ENCODE measurements around the gene MYADM. TPM values are rescaled to one million over a fixed set of nuclear protein-coding genes. Genes with fewer than 3 reads are reported as not detected.

Gene MYADM
- polyA plus RNA-seq, 1 donor from 2014 or later = 47.0 TPM

DNA sequence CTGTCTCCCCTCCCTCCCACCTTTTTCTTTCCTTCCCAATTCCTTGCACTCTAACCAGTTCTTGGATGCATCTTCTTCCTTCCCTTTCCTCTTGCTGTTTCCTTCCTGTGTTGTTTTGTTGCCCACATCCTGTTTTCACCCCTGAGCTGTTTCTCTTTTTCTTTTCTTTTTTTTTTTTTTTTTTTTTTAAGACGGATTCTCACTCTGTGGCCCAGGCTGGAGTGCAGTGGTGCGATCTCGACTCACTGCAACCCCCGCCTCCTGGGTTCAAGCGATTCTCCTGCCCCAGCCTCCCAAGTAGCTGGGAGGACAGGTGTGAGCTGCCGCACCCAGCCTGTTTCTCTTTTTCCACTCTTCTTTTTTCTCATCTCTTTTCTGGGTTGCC is 6.9 kb downstream of the MYADM start:
- H3K27me3 Mint-ChIP-seq = no peaks in the 10 kb centered on the region
- peak overlapping the region; percentile 75 to 92 (median 87) for H3K27ac Mint-ChIP-seq

DNA sequence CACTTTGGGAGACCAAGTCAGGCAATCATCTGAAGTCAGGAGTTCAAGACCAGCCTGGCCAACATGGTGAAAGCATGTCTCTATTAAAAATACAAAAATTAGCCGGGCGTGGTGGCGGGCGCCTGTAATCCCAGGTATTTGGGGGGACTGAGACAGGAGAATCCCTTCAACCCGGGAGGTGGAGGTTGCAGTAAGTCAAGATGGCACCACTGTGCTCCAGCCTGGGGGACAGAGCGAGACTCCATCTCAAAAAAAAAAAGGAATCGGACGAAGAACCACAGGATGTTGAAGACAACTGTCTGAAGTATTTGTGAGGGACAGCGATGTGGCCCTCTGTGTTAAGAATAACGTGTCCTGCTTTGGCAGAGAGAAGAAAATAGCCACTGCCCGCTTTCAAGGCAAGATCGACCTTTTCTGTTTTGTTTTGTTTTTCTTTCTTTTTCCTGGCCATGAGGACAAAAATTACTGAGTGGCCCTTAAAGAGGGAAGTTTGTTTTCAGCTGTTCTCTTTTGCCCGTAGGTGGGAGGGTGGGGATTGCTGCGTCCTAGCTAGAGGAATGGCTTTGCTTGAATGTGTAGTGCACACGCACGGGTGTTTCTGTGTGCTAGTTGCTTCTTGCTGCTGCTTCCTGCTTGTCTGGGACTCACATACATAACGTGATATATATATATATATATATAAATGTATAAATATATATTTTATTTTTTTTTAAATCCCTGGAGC is 8.1 kb downstream of the MYADM start:
- H3K27ac Mint-ChIP-seq = peak overlapping the region; percentile 50 to 90 (median 61)
- H3K4me1 Mint-ChIP-seq = peaks cover 25 to 43% (median 27%) of the 10 kb centered on the region in 3 donors
- H3K36me3 Mint-ChIP-seq = peaks cover 22% of the 10 kb centered on the region
- peak overlapping the region in 2 of 4 donors; percentile 55 to 65 for H3K4me3 Mint-ChIP-seq
- no peaks in the 10 kb centered on the region for H3K27me3 Mint-ChIP-seq
- H3K9me3 Mint-ChIP-seq = peaks cover 0 to 7% (median 4%) of the 10 kb centered on the region in 3 donors

More for the DNA sequence above, 6.9 kb downstream of the MYADM start:
- H3K9me3 Mint-ChIP-seq = peaks cover 0 to 7% (median 4%) of the 10 kb centered on the region in 3 donors
- H3K36me3 Mint-ChIP-seq = peaks cover 22% of the 10 kb centered on the region
- H3K4me1 Mint-ChIP-seq = peaks cover 27 to 47% (median 30%) of the 10 kb centered on the region in 3 donors
- peak overlapping the region in 3 of 4 donors; percentile 44 to 87 (median 83) for H3K4me3 Mint-ChIP-seq

DNA sequence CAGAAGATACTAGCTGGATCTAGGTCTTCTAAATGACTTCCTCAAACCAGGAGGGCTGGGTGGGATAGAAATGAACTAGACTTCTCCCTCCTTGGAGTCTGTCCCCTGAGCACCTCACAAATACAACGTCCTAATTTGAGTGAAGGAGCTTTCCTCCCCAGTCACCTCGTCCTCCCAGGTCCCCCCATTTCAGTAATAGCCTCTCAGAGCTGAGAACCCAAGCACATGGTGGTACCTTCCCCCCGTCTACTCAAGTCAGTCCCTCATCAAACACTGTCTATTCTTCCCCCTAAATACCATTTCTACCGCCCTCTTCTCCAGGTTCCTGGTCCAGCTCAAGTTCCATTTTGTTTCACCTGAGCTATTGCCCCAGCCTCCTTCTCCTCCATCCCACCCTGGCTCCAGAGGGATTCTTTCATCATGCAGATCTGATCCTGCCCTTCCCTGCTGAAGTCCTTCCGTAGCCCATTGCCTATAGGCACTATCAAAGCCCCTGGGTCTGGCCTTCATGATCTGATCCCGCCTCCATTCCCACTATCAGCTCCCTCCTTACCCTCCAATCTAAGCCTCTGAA is 9.1 kb downstream of the MYADM start:
- Mint-ChIP-seq H3K9me3 (peaks cover 0 to 7% (median 4%) of the 10 kb centered on the region in 3 donors), H3K27ac (peak overlapping the region in 2 of 3 donors; percentile 87 to 90), H3K4me3 (peak overlapping the region in 2 of 4 donors; percentile 52 to 68), H3K27me3 (no peaks in the 10 kb centered on the region), H3K4me1 (peaks cover 18 to 34% (median 20%) of the 10 kb centered on the region in 3 donors), H3K36me3 (peaks cover 20% of the 10 kb centered on the region)

DNA sequence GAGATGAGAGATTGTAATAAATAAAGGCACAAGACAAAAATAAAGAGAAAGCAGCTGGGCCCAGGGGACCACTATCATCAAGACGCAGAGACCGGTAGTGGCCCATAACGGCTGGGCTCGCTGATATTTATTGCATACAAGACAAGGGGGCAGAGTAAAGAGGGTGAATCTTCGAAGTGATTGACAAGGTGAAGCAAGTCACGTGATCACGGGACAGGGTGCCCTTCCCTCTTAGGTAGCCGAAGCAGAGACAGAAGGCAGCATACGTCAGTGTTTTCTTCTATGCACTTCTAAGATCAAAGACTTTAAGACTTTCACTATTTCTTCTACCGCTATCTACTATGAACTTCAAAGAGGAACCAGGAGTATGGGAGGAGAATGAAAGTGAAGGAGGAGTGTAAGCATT is 9.7 kb downstream of the MYADM start:
- peaks cover 18 to 33% (median 20%) of the 10 kb centered on the region in 3 donors for H3K4me1 Mint-ChIP-seq
- H3K27ac Mint-ChIP-seq = peak overlapping the region; percentile 81 to 90 (median 87)
- peaks cover 0 to 7% (median 4%) of the 10 kb centered on the region in 3 donors for H3K9me3 Mint-ChIP-seq
- peaks cover 4% of the 10 kb centered on the region for H3K27me3 Mint-ChIP-seq
- peak overlapping the region in 3 of 4 donors; percentile 2 to 68 (median 52) for H3K4me3 Mint-ChIP-seq
- H3K36me3 Mint-ChIP-seq = peaks cover 20% of the 10 kb centered on the region

DNA sequence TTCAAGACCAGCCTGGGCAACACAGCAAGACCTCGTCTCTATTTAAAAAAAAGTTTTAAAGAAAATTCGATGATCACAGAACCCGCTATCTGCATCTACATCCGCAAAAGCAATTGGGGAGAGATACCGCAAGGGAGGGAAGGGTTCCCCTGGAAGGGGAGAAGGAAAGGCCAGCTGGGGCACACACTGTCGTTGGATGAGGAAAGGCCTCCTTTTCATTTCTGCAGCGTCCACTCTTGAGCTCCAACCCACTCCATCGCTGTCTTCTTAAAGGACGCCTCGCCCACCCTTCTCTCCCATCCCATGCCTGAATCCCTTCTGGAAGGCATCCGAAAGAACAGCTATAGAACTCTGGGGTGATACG is 11.1 kb downstream of the MYADM start:
- peaks cover 12% of the 10 kb centered on the region for H3K36me3 Mint-ChIP-seq
- H3K4me3 Mint-ChIP-seq = peak overlapping the region in 2 of 4 donors; percentile 32 to 44
- peak overlapping the region in 1 of 3 donors; percentile 37 for H3K27ac Mint-ChIP-seq
- H3K4me1 Mint-ChIP-seq = peaks cover 16 to 24% (median 20%) of the 10 kb centered on the region in 3 donors
- H3K9me3 Mint-ChIP-seq = peaks cover 0 to 9% (median under 1%) of the 10 kb centered on the region in 3 donors
- H3K27me3 Mint-ChIP-seq = peaks cover 11% of the 10 kb centered on the region

DNA sequence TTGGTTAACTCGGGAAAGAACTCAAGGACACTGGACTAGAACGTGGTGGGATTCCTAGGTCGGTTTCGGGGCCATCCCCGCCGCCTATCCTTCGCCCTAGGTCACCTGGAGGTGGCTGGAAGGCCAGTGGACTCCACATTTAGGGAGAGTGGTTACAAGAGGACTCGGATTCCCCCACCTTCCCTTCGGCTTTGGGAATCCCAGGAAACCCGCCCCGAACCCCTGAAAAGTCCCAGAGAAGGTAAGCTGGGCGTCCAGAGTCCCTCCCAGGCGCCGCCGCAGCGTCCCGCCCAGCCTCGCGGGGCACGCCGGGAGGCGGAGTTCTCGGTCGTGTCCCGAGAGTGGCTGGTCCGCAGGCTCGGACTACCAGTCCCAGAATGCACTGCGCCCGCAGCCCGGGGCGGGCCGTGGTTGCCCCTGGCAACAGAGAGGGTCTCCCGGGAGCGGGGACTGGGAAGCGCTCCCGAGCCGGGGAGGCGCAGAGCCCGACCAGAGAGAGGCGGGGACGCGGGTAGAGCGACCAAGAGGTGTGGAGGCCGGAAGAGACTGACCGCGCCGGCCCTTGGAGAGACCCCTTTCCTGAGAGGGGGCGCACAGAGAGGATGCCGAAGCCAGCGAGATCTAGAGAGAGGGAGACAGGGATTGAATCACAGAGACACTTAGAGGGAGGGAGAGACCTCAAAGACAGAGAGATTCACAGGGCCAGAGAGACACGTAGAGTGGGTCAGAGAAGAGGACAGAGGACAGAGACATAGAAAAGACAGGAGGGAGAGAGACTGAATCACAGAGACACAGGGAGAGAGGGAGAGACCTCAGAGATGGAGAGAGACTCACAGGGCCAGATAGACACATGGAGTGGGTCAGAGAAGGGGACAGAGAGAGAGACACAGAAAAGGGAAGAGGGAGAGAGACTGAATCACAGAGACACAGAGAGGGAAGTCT is 11.7 kb downstream of the MYADM start:
- Mint-ChIP-seq H3K27me3 (peaks cover 16% of the 10 kb centered on the region), H3K4me3 (no peak overlapping the region), H3K4me1 (peaks cover 11 to 19% (median 16%) of the 10 kb centered on the region in 3 donors), H3K36me3 (peaks cover 6% of the 10 kb centered on the region), H3K27ac (peak overlapping the region in 1 of 3 donors; percentile 37), H3K9me3 (peaks cover 0 to 8% (median 0%) of the 10 kb centered on the region in 3 donors)

DNA sequence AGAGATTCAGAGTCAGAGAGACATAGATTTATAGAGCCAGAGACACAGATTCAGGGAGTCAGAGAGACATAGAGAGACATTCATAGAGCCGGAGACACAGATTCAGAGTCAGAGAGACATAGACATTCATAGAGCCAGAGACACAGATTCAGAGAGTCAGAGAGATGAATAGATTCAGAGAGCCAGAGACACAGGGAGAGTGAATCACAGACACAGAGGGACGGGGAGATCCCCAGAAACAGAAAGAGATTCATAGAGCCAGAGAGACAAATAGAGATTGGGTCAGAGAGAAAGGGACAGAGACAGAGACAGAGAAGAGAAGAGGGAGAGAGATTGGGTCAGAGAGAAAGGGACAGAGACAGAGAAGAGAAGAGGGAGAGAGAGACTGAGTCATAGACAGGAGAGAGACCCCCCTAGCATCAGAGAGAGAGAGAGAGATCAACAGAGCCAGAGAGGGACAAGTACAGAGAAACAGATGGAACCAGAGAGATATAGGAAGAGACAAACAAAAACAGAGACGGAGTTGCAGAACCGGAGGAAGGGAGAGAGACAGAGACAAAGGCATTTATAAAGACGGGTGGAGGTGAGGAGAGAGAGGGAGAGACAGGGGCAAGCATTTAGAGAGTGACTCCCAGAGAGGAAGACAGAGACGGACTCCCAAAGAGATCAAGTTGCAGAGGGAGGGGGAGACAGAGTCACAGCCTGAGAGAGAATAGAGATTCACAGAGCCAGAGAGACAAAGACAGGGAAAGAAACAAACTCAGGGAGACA is 13.2 kb downstream of the MYADM start:
- peaks cover 10 to 15% (median 14%) of the 10 kb centered on the region in 3 donors for H3K4me1 Mint-ChIP-seq
- no peak overlapping the region for H3K27ac Mint-ChIP-seq
- peaks cover 1% of the 10 kb centered on the region for H3K36me3 Mint-ChIP-seq
- H3K9me3 Mint-ChIP-seq = peaks cover 0 to 6% (median 0%) of the 10 kb centered on the region in 3 donors
- no peak overlapping the region for H3K4me3 Mint-ChIP-seq
- H3K27me3 Mint-ChIP-seq = peaks cover 24% of the 10 kb centered on the region

DNA sequence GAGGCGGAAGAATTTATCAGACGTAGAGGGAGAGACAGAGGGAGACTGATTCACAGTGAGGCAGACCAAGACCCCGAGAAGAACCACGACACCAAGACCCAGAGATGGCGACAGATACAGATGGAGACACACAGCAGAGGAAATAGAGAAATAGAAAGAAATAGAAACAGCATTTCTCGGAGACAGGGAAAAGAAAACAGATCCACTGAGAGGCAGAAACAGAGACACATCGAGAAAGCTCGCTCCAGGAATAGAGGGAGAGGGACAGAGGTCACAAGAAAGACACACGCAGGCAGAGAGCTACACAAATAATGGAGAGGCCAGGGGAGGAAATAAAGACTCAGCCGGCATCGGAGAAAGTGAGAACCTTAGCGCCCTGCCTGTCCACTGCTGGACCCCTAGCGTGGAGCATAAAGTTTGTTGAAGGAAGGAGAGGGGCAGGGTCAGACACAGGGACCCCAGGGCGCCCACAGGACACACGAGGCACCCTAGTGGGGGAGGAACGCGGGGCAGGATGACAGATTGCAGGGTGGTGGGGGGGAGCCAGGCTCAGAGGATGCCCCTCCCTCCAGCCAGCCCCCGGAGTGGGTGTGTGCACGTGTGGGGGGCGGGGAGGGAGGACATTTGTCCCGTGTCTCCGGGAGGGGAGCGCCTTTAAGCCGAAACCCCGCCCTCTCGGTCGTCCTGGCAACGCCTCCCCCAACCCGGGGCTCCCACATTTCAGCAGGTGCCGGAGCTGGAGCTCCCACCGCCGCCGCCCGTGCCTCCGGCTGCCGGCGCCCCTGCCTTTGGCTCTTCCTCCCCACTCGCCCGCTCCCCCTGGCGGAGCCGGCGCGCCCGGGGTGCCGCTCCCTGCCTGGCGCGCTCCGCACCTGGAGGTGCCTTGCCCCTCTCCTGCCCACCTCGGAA is 14.1 kb downstream of the MYADM start, which contains the start of gene PRKCG:
TSS of gene PRKCG (plus strand) at position 716 of the 909 bp plus-strand sequence. CDS start 298 bp downstream, outside the sequence.
- Mint-ChIP-seq H3K27ac (no peak within 1 kb of the TSS), H3K4me3 (peak within 1 kb of the TSS in 3 of 4 donors; percentile 6 to 84 (median 12)), H3K4me1 (peaks cover 10 to 15% (median 14%) of the 10 kb centered on the region in 3 donors), H3K9me3 (peaks cover 0 to 6% (median 0%) of the 10 kb centered on the region in 3 donors), H3K36me3 (no peaks in the 10 kb centered on the region), H3K27me3 (peaks cover 30% of the 10 kb centered on the region)

DNA sequence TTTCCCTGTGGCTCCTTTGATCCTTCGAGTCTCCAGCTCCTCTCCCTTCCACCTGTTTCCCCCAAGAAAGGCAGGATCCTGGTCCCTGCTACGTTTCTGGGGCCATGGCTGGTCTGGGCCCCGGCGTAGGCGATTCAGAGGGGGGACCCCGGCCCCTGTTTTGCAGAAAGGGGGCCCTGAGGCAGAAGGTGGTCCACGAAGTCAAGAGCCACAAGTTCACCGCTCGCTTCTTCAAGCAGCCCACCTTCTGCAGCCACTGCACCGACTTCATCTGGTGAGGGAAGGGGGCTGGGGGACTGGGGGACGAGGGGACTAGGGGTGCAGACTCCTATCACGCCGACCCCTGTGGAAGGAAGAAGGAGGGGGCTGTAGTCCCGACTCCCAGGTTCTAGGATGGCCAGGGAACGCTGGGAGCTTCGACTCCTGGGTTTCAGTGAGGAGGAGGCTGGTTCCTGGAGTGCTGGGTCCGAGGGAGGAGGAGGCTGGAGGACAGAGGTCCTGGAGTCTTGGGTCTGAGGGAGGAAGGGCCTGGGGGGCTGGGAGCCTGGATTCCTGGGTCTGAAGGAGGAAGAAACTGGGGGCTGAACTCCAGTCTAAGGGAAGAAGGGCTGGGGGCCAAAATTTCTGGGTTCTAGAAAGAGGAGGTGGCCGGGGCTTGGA is 14.8 kb downstream of the MYADM start:
- peaks cover 6 to 7% (median 7%) of the 10 kb centered on the region in 3 donors for H3K4me1 Mint-ChIP-seq
- H3K9me3 Mint-ChIP-seq = peaks cover 0 to 6% (median 0%) of the 10 kb centered on the region in 3 donors
- H3K36me3 Mint-ChIP-seq = no peaks in the 10 kb centered on the region
- no peak overlapping the region for H3K27ac Mint-ChIP-seq
- H3K4me3 Mint-ChIP-seq = peak overlapping the region in 2 of 4 donors; percentile 12 to 84
- peaks cover 30% of the 10 kb centered on the region for H3K27me3 Mint-ChIP-seq

DNA sequence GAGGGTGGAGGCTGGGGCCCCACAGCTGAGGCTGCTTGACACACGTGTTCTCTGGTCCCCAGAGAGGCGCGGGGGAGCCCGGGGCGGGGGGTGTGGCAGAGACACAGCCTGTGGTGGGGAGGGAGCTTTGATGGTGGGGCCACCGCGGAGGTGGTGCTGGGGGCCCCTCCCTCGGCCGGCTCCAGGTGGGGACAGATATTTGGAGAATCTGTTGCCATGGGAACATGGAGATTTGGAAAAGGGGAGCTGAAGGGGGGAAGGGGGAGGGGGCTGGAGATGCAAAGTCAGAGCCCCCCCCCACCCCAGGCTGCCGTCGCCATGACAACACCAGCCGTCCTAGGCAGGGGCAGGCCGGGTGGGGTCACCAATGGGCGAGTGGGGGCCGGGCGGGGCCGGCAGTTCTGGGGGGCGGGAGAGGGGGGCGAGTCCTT is 15.6 kb downstream of the MYADM start:
- peak overlapping the region in 2 of 4 donors; percentile 6 to 60 for H3K4me3 Mint-ChIP-seq
- no peaks in the 10 kb centered on the region for H3K36me3 Mint-ChIP-seq
- H3K27me3 Mint-ChIP-seq = peaks cover 30% of the 10 kb centered on the region
- H3K4me1 Mint-ChIP-seq = peaks cover 3 to 6% (median 6%) of the 10 kb centered on the region in 3 donors
- H3K27ac Mint-ChIP-seq = peak overlapping the region in 2 of 3 donors; percentile 17 to 24
- H3K9me3 Mint-ChIP-seq = peaks cover 0 to 6% (median 0%) of the 10 kb centered on the region in 3 donors

DNA sequence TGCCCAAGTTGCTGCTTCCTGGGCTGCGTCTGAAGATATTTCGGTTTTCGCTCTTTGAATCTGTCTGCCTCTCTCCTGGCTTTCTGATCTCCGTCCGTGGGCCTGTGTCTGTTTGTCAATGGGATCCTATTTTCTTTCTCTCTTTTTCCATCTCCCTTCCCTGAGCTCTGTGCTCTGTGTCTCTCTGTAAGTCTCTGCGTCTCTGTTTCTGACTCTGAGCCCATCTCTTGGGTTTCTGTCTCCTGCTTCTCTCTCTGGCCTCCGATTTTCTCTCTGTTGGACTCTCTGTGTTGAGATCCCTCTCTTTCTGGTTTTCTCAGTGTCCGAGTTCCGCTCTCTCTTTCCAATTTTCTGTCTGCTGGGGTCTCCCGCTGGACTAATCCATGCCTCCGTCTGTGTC is 16.1 kb downstream of the MYADM start:
- Mint-ChIP-seq H3K9me3 (peaks cover 0 to 4% (median 0%) of the 10 kb centered on the region in 3 donors), H3K4me3 (peak overlapping the region in 3 of 4 donors; percentile 9 to 73 (median 56)), H3K27ac (peak overlapping the region; percentile 17 to 64 (median 24)), H3K27me3 (peaks cover 30% of the 10 kb centered on the region), H3K36me3 (no peaks in the 10 kb centered on the region), H3K4me1 (peaks cover 3 to 6% (median 6%) of the 10 kb centered on the region in 3 donors)

DNA sequence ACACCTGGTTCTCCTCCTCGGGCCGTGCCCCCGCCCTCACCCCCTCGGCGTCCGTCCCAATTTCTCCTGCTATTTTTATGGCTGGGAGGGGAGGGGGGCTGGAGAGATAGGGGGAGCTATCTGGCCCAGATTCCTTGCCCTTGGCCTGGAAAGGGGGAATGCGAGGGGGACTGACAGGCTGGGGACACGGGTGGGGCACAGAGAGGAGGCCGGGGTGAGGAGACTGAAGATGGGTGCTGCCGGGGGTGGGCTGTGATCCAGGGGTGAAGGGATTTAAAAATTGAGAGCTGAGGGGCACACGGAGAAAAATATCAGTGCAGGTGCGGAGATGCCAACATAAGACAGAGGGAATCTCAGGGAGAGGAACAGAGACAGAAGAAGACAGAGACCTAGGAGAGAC is 16.6 kb downstream of the MYADM start:
- H3K4me1 Mint-ChIP-seq = peaks cover 3 to 4% (median 4%) of the 10 kb centered on the region in 3 donors
- H3K27ac Mint-ChIP-seq = no peak overlapping the region
- H3K36me3 Mint-ChIP-seq = no peaks in the 10 kb centered on the region
- peak overlapping the region in 1 of 4 donors; percentile 56 for H3K4me3 Mint-ChIP-seq
- peaks cover 0 to 2% (median 0%) of the 10 kb centered on the region in 3 donors for H3K9me3 Mint-ChIP-seq
- peaks cover 30% of the 10 kb centered on the region for H3K27me3 Mint-ChIP-seq

Data from IgD-negative memory B cell (primary cell).